H1 (cell line): ENCODE results near the gene RESF1. TPM values are rescaled to one million over a fixed set of nuclear protein-coding genes. Genes with fewer than 3 reads are reported as not detected.

Experiments
- BRCA1 ChIP-seq: IDR thresholded peaks from 2 replicates; pipeline ENCODE4 v1.6.1; 2012; ENCODE audit warnings: low read depth, low read length, improper control_type of control experiment
- RFX5 ChIP-seq: IDR thresholded peaks from 2 replicates; pipeline ENCODE4 v1.6.1; 2011; ENCODE audit warnings: low read depth, low read length, improper control_type of control experiment, borderline replicate concordance
- SUZ12 ChIP-seq: fragments of 200-600 bp; sonication (generic); IDR thresholded peaks from 2 replicates; pipeline ENCODE4 v1.6.1; 2012; ENCODE audit warnings: mild to moderate bottlenecking, inconsistent platforms, low read length, moderate library complexity, mixed read lengths
- polyA plus RNA-seq, 7 experiments: library from polyadenylated mRNA; depleted of rRNA in 3 of 7; stranded (reverse) in 5 of 7; unstranded in 2 of 7; fragments of >200 nt in 5 of 7; fragments of 200-250 nt in 2 of 7; gene quantifications; 1 replicate in 5 of 7; 2 replicates in 1 of 7; 4 replicates in 1 of 7; pipeline versions ENCODE4 v1.2.1 to v1.2.3, GENCODE V29; 2011 to 2013; ENCODE audit warnings: missing spikeins in 2 of 7, mixed read lengths in 2 of 7
- total RNA-seq: library from RNA; stranded (reverse); fragmentation: NEBNext Ultra II Directional; extraction: Animal tissue kit (Norgen Biotek cat#: 25700); gene quantifications from 2 replicates; pipeline ENCODE4 v1.2.1, GENCODE V29; 2021

RESF1 gene
- total and polyA plus RNA-seq, 2 of the 8 experiments (the other 6 are each of a cell fraction or from before 2014, with no cell fraction given), result 64.3 to 128 TPM

- no peak for TF ChIP-seq BRCA1
- no peak for TF ChIP-seq SUZ12
- TF ChIP-seq RFX5, result no peak
- TF ChIP-seq, all 59 proteins: peak for 0
These were observed 30.6 kb downstream of the RESF1 start (continued) for GRCh38 chr12:31989571-31990362.
